ENCODE results near the gene CCAR1.

- TF ChIP-seq POLR2AphosphoS5 (IDR thresholded peaks at IDR 0.05; ENCODE audit: borderline replicate concordance, low read depth, low read length) (no peak), EZH2 (IDR thresholded peaks at IDR 0.05) (no peak), FOXP2 (optimal IDR thresholded peaks at IDR 0.05; ENCODE audit: control extremely low read depth, extremely low read length, insufficient read depth) (no peak)
Measured at GRCh38 chr10:68828833-68829232, 107.8 kb downstream of the CCAR1 start.
